HepG2 (cell line): ENCODE results near the gene TMCO2. TPM values are rescaled to one million over a fixed set of nuclear protein-coding genes. Genes with fewer than 3 reads are reported as not detected.

Experiments
- ATAC-seq: fragments of 200-7000 bp; cut with Tn5 transposase; 3 replicates; pipeline ENCODE4 v1.9.1; 2020; ENCODE audit warnings: mild to moderate bottlenecking, moderate library complexity
- Bru-seq: library from RNA; stranded (reverse); fragments of 400-500 nt; gene quantifications from one replicate; lab custom pipeline; 2021; lab: Mats Ljungman, UMichigan
- BruChase-seq, 2 experiments: library from RNA; stranded (reverse); fragments of 400-500 nt; gene quantifications; one replicate each; lab custom pipeline; 2021; lab: Mats Ljungman, UMichigan
- BruUV-seq: library from RNA; stranded (reverse); fragments of 400-500 nt; replicated peaks from 2 replicates; lab custom pipeline; 2021; lab: Mats Ljungman, UMichigan
- CTCF ChIA-PET: fragments of 300-600 bp; formaldehyde crosslinking; extraction: SDS; loops from one replicate; lab custom pipeline; 2021; ENCODE audit warnings: low total read pairs, inconsistent platforms, low intra/inter-chr PET ratio; lab: Yijun Ruan, JAX
- POLR2A ChIA-PET: fragments of 350-600 bp; sonication (Branson Sonifier 250); formaldehyde crosslinking; loops from one replicate; lab custom pipeline; 2020; ENCODE audit warnings: antibody characterized with exemption, inconsistent platforms; lab: Yijun Ruan, JAX
- DNase-seq: peaks from one replicate; pipeline ENCODE4 v3.0.0-alpha.2; 2015; ENCODE audit warnings: low spot score
- FAIRE-seq: peaks from 3 replicates; lab custom pipeline; 2011; peaks lifted over from hg19 to GRCh38; lab: Jason Lieb, UNC
- H2AFZ ChIP-seq: one replicate; pipeline ENCODE4 v1.6.1; 2011; ENCODE audit warnings: low read length, inconsistent platforms
- H3K27ac ChIP-seq: fragments of 300-600 bp; 3 replicates; pipeline ENCODE4 v1.8.0; 2011; ENCODE audit warnings: mixed run types, mild to moderate bottlenecking, mixed read lengths, low read length, inconsistent platforms; ENCODE audit not compliant: insufficient read depth; ENCODE audit errors: extremely low read length
- H3K27me3 ChIP-seq, 2 experiments: fragments of 200-600 bp in 1 of 2; 2 replicates in 1 of 2; 3 replicates in 1 of 2; pipeline versions ENCODE4 v1.6.0 to v1.8.0; 2011; ENCODE audit warnings: low read length in 2 of 2, mild to moderate bottlenecking in 2 of 2, moderate library complexity in 2 of 2, inconsistent platforms in 1 of 2; ENCODE audit not compliant: insufficient read depth in 2 of 2, control insufficient read depth in 1 of 2
- H3K36me3 ChIP-seq, 2 experiments: fragments of 200-600 bp in 1 of 2; replicated peaks in 1 of 2; 2 replicates in 1 of 2; 3 replicates in 1 of 2; pipeline versions ENCODE4 v1.5.1 to v1.8.0; 2011; ENCODE audit warnings: low read length in 2 of 2, inconsistent platforms in 1 of 2; ENCODE audit not compliant: insufficient read depth in 2 of 2, control insufficient read depth in 1 of 2
- H3K4me1 ChIP-seq: 2 replicates; pipeline ENCODE4 v1.5.1; 2012; ENCODE audit warnings: low read length, inconsistent platforms; ENCODE audit not compliant: insufficient read depth
- H3K4me2 ChIP-seq: 2 replicates; pipeline ENCODE4 v1.6.0; 2011; ENCODE audit warnings: low read depth, low read length, inconsistent platforms
- H3K4me3 ChIP-seq, 3 experiments: fragments of 200-600 bp in 1 of 3; sonication (generic), shearing (Covaris generic) in 1 of 3; replicated peaks in 1 of 3; 2 replicates each; pipeline ENCODE4 v1.5.1; 2011 to 2016; ENCODE audit warnings: low read length in 3 of 3, inconsistent platforms in 2 of 3, low read depth in 2 of 3, mild to moderate bottlenecking in 2 of 3, control low read depth in 1 of 3, mixed read lengths in 1 of 3; ENCODE audit not compliant: insufficient read depth in 1 of 3
- H3K79me2 ChIP-seq: one replicate; pipeline ENCODE4 v1.6.1; 2011; ENCODE audit warnings: low read length, inconsistent platforms; ENCODE audit not compliant: insufficient read depth
- H3K9ac ChIP-seq: 2 replicates; pipeline ENCODE4 v1.6.0; 2011; ENCODE audit warnings: mild to moderate bottlenecking, low read depth, low read length, inconsistent platforms; ENCODE audit not compliant: insufficient read depth
- H3K9me3 ChIP-seq: 2 replicates; pipeline ENCODE4 v1.5.1; 2012; ENCODE audit warnings: mild to moderate bottlenecking, low read length
- H4K20me1 ChIP-seq: 2 replicates; pipeline ENCODE4 v1.6.0; 2011; ENCODE audit warnings: inconsistent platforms, mild to moderate bottlenecking, low read length, moderate library complexity; ENCODE audit not compliant: insufficient read depth
- ARID4A ChIP-seq: sonication (generic); formaldehyde crosslinking; IDR thresholded peaks from 2 replicates; pipeline ENCODE4 v1.5.0; 2020; ENCODE audit warnings: mild to moderate bottlenecking, missing genetic modification reagents, borderline replicate concordance
- ATF1 ChIP-seq: IDR thresholded peaks from 2 replicates; pipeline ENCODE4 v1.6.1; 2016; ENCODE audit warnings: mild to moderate bottlenecking, control low read depth
- ATF2 ChIP-seq: sonication (generic); formaldehyde crosslinking; IDR thresholded peaks from 2 replicates; pipeline ENCODE4 v1.4.0; 2020; ENCODE audit warnings: missing genetic modification reagents
- BCL6 ChIP-seq: IDR thresholded peaks from 2 replicates; pipeline ENCODE4 v1.6.1; 2016; ENCODE audit warnings: missing genetic modification reagents, missing compliant biosample characterization
- CREM ChIP-seq, 2 experiments: sonication (generic) in 1 of 2; formaldehyde crosslinking in 1 of 2; IDR thresholded peaks; 2 replicates each; pipeline versions ENCODE4 v1.4.0 to v1.6.1; 2016 to 2020; ENCODE audit warnings: antibody characterized with exemption in 1 of 2, mild to moderate bottlenecking in 1 of 2, missing genetic modification reagents in 1 of 2
- HHEX ChIP-seq: IDR thresholded peaks from 2 replicates; pipeline ENCODE4 v1.6.1; 2016; ENCODE audit warnings: control low read depth
- PHF21A ChIP-seq: sonication (generic); formaldehyde crosslinking; IDR thresholded peaks from 2 replicates; pipeline ENCODE4 v1.5.0; 2020; ENCODE audit warnings: mild to moderate bottlenecking, missing genetic modification reagents
- SOX13 ChIP-seq, 3 experiments: fragments of 450-650 bp in 1 of 3; sonication (generic) in 1 of 3; formaldehyde crosslinking in 1 of 3; IDR thresholded peaks in 2 of 3; conservative IDR thresholded peaks in 1 of 3; 2 replicates each; pipeline versions ENCODE4 v1.5.0 to v1.6.1; 2016 to 2020; ENCODE audit warnings: antibody characterized with exemption in 1 of 3, mild to moderate bottlenecking in 1 of 3, missing compliant biosample characterization in 1 of 3, missing genetic modification reagents in 1 of 3, moderate library complexity in 1 of 3
- ZNF331 ChIP-seq: sonication (generic); formaldehyde crosslinking; IDR thresholded peaks from 2 replicates; pipeline ENCODE4 v1.4.0; 2020; ENCODE audit warnings: missing genetic modification reagents
- ZNF644 ChIP-seq: IDR thresholded peaks from 2 replicates; pipeline ENCODE4 v1.6.1; 2016; ENCODE audit warnings: low read depth
- WGBS: methylation state at CpG from one replicate; pipeline ENCODE4 v1.1.6; 2017; ENCODE audit warnings: low lambda C conversion rate; 5-methylcytosine and 5-hydroxymethylcytosine counted together
- in situ Hi-C: cut with HindIII; loops from 2 replicates; pipeline ENCODE4 v1.10.0; 2017; ENCODE audit warnings: low pct_unique_long_range_greater_than_20kb; ENCODE audit not compliant: extremely low pct_ligation_motif_present
- intact Hi-C: fragments of 100-400 bp; cut with micrococcal nuclease; formaldehyde crosslinking; loops from one replicate; pipeline ENCODE4 v1.10.0; 2022; ENCODE audit not compliant: unreplicated experiment
- long read RNA-seq, 2 experiments: library from RNA in 1 of 2; library from polyadenylated mRNA in 1 of 2; stranded (forward) in 1 of 2; unstranded in 1 of 2; transcript quantifications; one replicate each; pipeline ENCODE4 v2.0.0, GENCODE V29; 2019 to 2022
- polyA minus RNA-seq, 3 experiments: library from RNA; depleted of rRNA, polyadenylated mRNA; stranded (reverse); fragments of >200 nt; gene quantifications; 2 replicates each; pipeline ENCODE4 v1.2.3, GENCODE V29; 2011; ENCODE audit warnings: low replicate concordance in 1 of 3
- polyA plus RNA-seq, 8 experiments: library from polyadenylated mRNA; depleted of rRNA in 3 of 8; stranded (reverse) in 7 of 8; unstranded in 1 of 8; fragments of >200 nt; fragmentation: Illumina TruSeq in 4 of 8; extraction: Trizol in 4 of 8; gene quantifications; 2 replicates each; pipeline versions ENCODE4 v1.2.1 to v1.2.3, GENCODE V29; 2011 to 2016; ENCODE audit warnings: low read depth in 4 of 8, missing spikeins in 1 of 8, mixed read lengths in 1 of 8; ENCODE audit not compliant: insufficient read depth in 1 of 8
- total RNA-seq, 5 experiments: library from RNA; depleted of rRNA; stranded (reverse); fragments of >200 nt; fragmentation: Illumina TruSeq; extraction: Trizol; gene quantifications; 2 replicates each; pipeline ENCODE4 v1.2.3, GENCODE V29; 2016; ENCODE audit warnings: low read depth in 1 of 5
- TF ChIP-seq, protein P1 (sequence below): sonication (generic); formaldehyde crosslinking; IDR thresholded peaks from 2 replicates; pipeline ENCODE4 v1.5.1; 2020; ENCODE audit warnings: mild to moderate bottlenecking, moderate library complexity, missing genetic modification reagents

The TMCO2 gene
- total RNA-seq (2016; rRNA removed; fragmentation: Illumina TruSeq; extraction: Trizol): not detected in 2 replicates
- not detected in 2 replicates for total RNA-seq (2016; cell fraction: cytosol; rRNA removed; fragmentation: Illumina TruSeq; extraction: Trizol; ENCODE audit: low read depth)
- not detected in 2 replicates for total RNA-seq (2016; cell fraction: insoluble cytoplasmic fraction; rRNA removed; fragmentation: Illumina TruSeq; extraction: Trizol)
- not detected in 2 replicates for total RNA-seq (2016; cell fraction: membrane; rRNA removed; fragmentation: Illumina TruSeq; extraction: Trizol)
- not detected in 2 replicates for total RNA-seq (2016; cell fraction: nucleus; rRNA removed; fragmentation: Illumina TruSeq; extraction: Trizol)
- polyA plus RNA-seq (2011; rRNA removed): not detected in 2 replicates
- polyA plus RNA-seq (2011; cell fraction: cytosol; rRNA removed): not detected in 2 replicates
- not detected in 2 replicates for polyA plus RNA-seq (2011; cell fraction: nucleus; rRNA removed)
- polyA plus RNA-seq (2012): not detected in 2 replicates
- not detected in 2 replicates for polyA plus RNA-seq (2016; cell fraction: cytosol; fragmentation: Illumina TruSeq; extraction: Trizol; ENCODE audit: low read depth)
- not detected in 2 replicates for polyA plus RNA-seq (2016; cell fraction: insoluble cytoplasmic fraction; fragmentation: Illumina TruSeq; extraction: Trizol; ENCODE audit: low read depth)
- polyA plus RNA-seq (2016; cell fraction: membrane; fragmentation: Illumina TruSeq; extraction: Trizol; ENCODE audit: low read depth): not detected in 2 replicates
- not detected in 2 replicates for polyA plus RNA-seq (2016; cell fraction: nucleus; fragmentation: Illumina TruSeq; extraction: Trizol; ENCODE audit: insufficient read depth, low read depth)
- polyA minus RNA-seq (2011; rRNA and poly(A)+ RNA removed; ENCODE audit: low replicate concordance): 0.23 TPM in 1 of 2 replicates, not detected in the other
- not detected in 2 replicates for polyA minus RNA-seq (2011; cell fraction: cytosol; rRNA and poly(A)+ RNA removed)
- polyA minus RNA-seq (2011; cell fraction: nucleus; rRNA and poly(A)+ RNA removed): 1.0 TPM in 1 of 2 replicates, not detected in the other
- percentile 16 among the genes with signal in this experiment for Bru-seq, nascent RNA
- BruChase-seq, experiment 1, labeled RNA remaining after a 6-hour chase: percentile 38 among the genes with signal in this experiment
- percentile 26 among the genes with signal in this experiment for BruChase-seq, experiment 2, labeled RNA remaining after a 2-hour chase
- long read RNA-seq, experiment 1: 0 reads
- long read RNA-seq, experiment 2: 0 reads

DNA sequence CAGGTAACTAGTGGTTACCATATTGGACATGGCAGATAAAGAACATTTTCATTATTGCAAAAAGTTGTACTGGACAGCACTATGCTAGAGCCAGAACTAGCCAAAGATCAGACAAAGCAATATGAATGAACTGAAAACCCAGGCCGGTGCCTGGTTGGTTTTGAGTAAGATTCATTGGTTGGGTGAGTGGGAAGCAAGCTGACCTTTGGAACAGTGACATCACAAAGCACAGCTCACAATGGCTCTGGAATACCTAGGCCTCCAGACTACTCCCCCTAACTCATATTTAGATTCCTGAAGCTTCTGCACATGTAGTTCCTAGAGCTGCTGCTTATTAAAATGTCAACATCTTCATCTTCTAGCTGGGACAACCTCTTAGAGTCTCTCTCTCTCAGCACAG, at the start of gene TMCO2:
Gene TMCO2 (plus strand): TSS at position 283 of the 400 bp plus-strand sequence. CDS start 57 bp downstream, at position 340.
- no peaks in the 10 kb centered on the region for H4K20me1 ChIP-seq
- H3K36me3 ChIP-seq: no peaks in the 10 kb centered on the region
- 0% methylated on average over 1 of the region's 1 CpG for WGBS
- H3K4me1 ChIP-seq: peaks cover 58% of the 10 kb centered on the region
- ChIA-PET POLR2A (interaction anchor here (0.6 to 1.9 kb wide), 6 partner anchors 10 to 135 kb away, joined by 3 to 13 read pairs (median 4); partner anchors contain the start of genes COL9A2 and ZMPSTE24), CTCF (no interaction called here)
- no peaks in the 10 kb centered on the region for H3K9me3 ChIP-seq
- H3K9ac ChIP-seq: no peak within 1 kb of the TSS
- peak within 1 kb of the TSS; percentile 43 for H3K4me2 ChIP-seq
- H3K27me3 ChIP-seq: no peaks in the 10 kb centered on the region
- intact Hi-C loops (no loop called here), in situ Hi-C loops (no loop called here)
- FAIRE-seq (peak; percentile 86), DNase-seq (peak; percentile 93), ATAC-seq (peak; percentile 83)
- H3K4me3 ChIP-seq: no peak within 1 kb of the TSS
- H2AFZ ChIP-seq: no peak within 1 kb of the TSS
- BruUV-seq: no TSS peak
- H3K79me2 ChIP-seq: no peaks in the 10 kb centered on the region
- no peak within 1 kb of the TSS for H3K27ac ChIP-seq
- peak; percentile 91 for TF ChIP-seq ZNF644
- TF ChIP-seq, protein P1, sequence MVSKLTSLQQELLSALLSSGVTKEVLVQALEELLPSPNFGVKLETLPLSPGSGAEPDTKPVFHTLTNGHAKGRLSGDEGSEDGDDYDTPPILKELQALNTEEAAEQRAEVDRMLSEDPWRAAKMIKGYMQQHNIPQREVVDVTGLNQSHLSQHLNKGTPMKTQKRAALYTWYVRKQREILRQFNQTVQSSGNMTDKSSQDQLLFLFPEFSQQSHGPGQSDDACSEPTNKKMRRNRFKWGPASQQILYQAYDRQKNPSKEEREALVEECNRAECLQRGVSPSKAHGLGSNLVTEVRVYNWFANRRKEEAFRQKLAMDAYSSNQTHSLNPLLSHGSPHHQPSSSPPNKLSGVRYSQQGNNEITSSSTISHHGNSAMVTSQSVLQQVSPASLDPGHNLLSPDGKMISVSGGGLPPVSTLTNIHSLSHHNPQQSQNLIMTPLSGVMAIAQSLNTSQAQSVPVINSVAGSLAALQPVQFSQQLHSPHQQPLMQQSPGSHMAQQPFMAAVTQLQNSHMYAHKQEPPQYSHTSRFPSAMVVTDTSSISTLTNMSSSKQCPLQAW (CRISPR knock-in tag): 0 out of 2 replicates have a peak, but pooled peaks have one; percentile 20
- peak; percentile 55; the same call in 1 of the 2 replicates for TF ChIP-seq ZNF331 (CRISPR knock-in tag)
- peak; percentile 9; the same call in 1 of the 2 replicates for TF ChIP-seq BCL6 (CRISPR knock-in tag)
- TF ChIP-seq CREM (IDR thresholded peaks at IDR 0.05): peak; percentile 54; the same call in 1 of the 2 replicates
- no peak for TF ChIP-seq CREM (CRISPR knock-in tag; IDR thresholded peaks at IDR 0.05)
- peak; percentile 37; the same call in 1 of the 2 replicates for TF ChIP-seq ARID4A
- TF ChIP-seq PHF21A (CRISPR knock-in tag): 0 out of 2 replicates have a peak, but pooled peaks have one; percentile 23
- no peak for TF ChIP-seq HHEX (CRISPR knock-in tag)
- TF ChIP-seq ATF1 (CRISPR knock-in tag): peak; percentile 54
- peak; percentile 28; the same call in 1 of the 2 replicates for TF ChIP-seq ATF2 (CRISPR knock-in tag)
- TF ChIP-seq SOX13 (IDR thresholded peaks at IDR 0.05): no peak
- peak in 1 of 2 experiments; percentile 78; a peak in 2 of 4 replicates for TF ChIP-seq SOX13 (CRISPR knock-in tag; conservative IDR thresholded peaks at IDR 0.05 in 1 of 2, IDR thresholded peaks at IDR 0.05 in 1 of 2)
